ENCODE results near the gene GSG1L2. TPM values are rescaled to one million over a fixed set of nuclear protein-coding genes. Genes with fewer than 3 reads are reported as not detected.

GSG1L2 gene
- total RNA-seq, 1 donor from 2014 or later, result not detected

DNA sequence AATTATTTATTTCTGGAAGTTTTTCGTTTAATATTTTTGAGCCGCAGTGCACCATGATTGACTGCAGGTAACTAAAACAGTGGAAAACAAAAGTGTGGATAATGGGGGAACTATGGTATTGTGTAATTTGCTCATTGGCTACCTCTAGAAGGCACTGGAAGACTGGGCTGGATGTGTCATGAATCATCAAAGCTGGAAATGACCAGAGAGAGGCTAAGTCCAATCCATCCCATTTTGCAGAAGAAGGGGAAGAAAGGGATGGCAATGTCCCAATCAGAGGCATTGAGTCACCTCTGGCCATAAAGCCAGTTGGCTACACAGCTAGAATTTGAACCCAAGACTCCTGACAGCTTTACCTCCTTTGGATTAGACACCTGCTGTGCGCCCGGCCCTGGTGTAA lies 33.2 kb upstream of the GSG1L2 start:
- Histone ChIP-seq H3K9ac (no peak overlapping the region), H3F3A (ENCODE audit: low read depth) (no peaks in the 10 kb centered on the region), H3K27me3 (no peaks in the 10 kb centered on the region), H4K20me1 (ENCODE audit: low read depth) (no peaks in the 10 kb centered on the region), H3K4me3 (no peak overlapping the region), H3K4me1 (no peaks in the 10 kb centered on the region), H3K79me2 (ENCODE audit: low read depth) (no peaks in the 10 kb centered on the region), H3K36me3 (no peaks in the 10 kb centered on the region), H3K27ac (no peak overlapping the region), H3K9me3 (ENCODE audit: low read depth) (no peaks in the 10 kb centered on the region), H2AFZ (replicated peaks) (no peak overlapping the region), H3K4me2 (no peak overlapping the region)
- TF ChIP-seq, protein P1, sequence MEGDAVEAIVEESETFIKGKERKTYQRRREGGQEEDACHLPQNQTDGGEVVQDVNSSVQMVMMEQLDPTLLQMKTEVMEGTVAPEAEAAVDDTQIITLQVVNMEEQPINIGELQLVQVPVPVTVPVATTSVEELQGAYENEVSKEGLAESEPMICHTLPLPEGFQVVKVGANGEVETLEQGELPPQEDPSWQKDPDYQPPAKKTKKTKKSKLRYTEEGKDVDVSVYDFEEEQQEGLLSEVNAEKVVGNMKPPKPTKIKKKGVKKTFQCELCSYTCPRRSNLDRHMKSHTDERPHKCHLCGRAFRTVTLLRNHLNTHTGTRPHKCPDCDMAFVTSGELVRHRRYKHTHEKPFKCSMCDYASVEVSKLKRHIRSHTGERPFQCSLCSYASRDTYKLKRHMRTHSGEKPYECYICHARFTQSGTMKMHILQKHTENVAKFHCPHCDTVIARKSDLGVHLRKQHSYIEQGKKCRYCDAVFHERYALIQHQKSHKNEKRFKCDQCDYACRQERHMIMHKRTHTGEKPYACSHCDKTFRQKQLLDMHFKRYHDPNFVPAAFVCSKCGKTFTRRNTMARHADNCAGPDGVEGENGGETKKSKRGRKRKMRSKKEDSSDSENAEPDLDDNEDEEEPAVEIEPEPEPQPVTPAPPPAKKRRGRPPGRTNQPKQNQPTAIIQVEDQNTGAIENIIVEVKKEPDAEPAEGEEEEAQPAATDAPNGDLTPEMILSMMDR (IDR thresholded peaks at IDR 0.05), result no peak
- TF ChIP-seq EZH2phosphoT487 (IDR thresholded peaks at IDR 0.05) (no peak), EZH2 (IDR thresholded peaks at IDR 0.05) (no peak)
- Mint-ChIP-seq H3K9me3 (peaks cover 10% of the 10 kb centered on the region), H3K27ac (no peak overlapping the region), H3K4me3 (no peak overlapping the region), H3K36me3 (no peaks in the 10 kb centered on the region), H3K27me3 (ENCODE audit: insufficient read depth, low read depth) (peaks cover 4% of the 10 kb centered on the region), H3K4me1 (no peaks in the 10 kb centered on the region)
- no peak for DNase-seq (ENCODE audit: low spot score)

DNA sequence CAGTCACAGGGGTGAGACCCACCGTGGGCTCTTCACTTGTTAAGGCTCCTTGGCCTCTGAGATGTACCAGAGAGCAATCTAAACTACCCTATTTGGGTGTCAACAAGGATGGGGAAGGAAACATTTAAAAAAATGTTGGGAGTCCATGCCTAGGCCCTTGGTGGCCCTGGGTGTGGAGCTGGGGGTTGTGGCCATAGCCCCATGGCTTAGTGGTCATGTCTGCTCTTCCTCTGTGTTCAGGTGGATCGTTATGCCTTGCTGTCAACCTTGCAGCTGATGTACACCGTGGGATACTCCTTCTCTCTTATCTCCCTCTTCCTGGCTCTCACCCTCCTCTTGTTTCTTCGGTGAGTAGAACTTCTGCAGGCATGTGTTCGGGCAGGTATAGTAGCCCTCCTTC lies 32.4 kb upstream of the GSG1L2 start:
- Histone ChIP-seq H3K36me3 (no peaks in the 10 kb centered on the region), H3K4me3 (no peak overlapping the region), H3K4me1 (no peaks in the 10 kb centered on the region), H3K27me3 (no peaks in the 10 kb centered on the region), H4K20me1 (ENCODE audit: low read depth) (no peaks in the 10 kb centered on the region), H3F3A (ENCODE audit: low read depth) (no peaks in the 10 kb centered on the region), H3K79me2 (ENCODE audit: low read depth) (no peaks in the 10 kb centered on the region), H3K27ac (no peak overlapping the region), H3K4me2 (no peak overlapping the region), H3K9ac (no peak overlapping the region), H3K9me3 (ENCODE audit: low read depth) (no peaks in the 10 kb centered on the region), H2AFZ (replicated peaks) (no peak overlapping the region)
- Mint-ChIP-seq H3K36me3 (no peaks in the 10 kb centered on the region), H3K9me3 (peaks cover 10% of the 10 kb centered on the region), H3K27ac (no peak overlapping the region), H3K4me1 (no peaks in the 10 kb centered on the region), H3K4me3 (no peak overlapping the region), H3K27me3 (ENCODE audit: insufficient read depth, low read depth) (peaks cover 4% of the 10 kb centered on the region)
- TF ChIP-seq, protein P1 (IDR thresholded peaks at IDR 0.05), result no peak
- TF ChIP-seq EZH2 (IDR thresholded peaks at IDR 0.05), result no peak
- no peak for TF ChIP-seq EZH2phosphoT487 (IDR thresholded peaks at IDR 0.05)
- no peak for DNase-seq (ENCODE audit: low spot score)

DNA sequence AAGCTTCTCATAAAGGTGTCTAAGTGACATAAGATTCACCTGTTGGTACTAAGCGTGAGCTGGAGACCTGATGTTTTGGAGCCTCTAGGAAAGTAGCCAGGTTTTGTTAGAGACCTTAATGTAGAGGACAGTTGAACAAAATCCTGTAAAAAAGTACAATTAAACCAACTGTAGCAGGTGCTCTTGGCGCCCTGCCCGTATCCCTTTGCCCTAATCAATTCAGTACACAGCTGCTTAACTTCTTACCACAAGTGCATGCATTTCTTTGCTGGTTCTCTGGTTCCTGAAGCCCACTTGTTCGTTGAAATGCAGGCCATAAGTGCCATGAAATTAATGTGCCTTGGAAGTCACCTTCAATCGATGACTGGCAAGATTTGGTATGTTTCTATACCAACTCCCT lies 28.3 kb upstream of the GSG1L2 start:
- Histone ChIP-seq H3K36me3 (no peaks in the 10 kb centered on the region), H3K9me3 (ENCODE audit: low read depth) (no peaks in the 10 kb centered on the region), H3K9ac (no peak overlapping the region), H3K27me3 (no peaks in the 10 kb centered on the region), H2AFZ (replicated peaks) (no peak overlapping the region), H3K4me2 (no peak overlapping the region), H3K4me3 (no peak overlapping the region), H3K4me1 (no peaks in the 10 kb centered on the region), H3K79me2 (ENCODE audit: low read depth) (no peaks in the 10 kb centered on the region), H4K20me1 (ENCODE audit: low read depth) (no peaks in the 10 kb centered on the region), H3K27ac (no peak overlapping the region), H3F3A (ENCODE audit: low read depth) (no peaks in the 10 kb centered on the region)
- H3K36me3 Mint-ChIP-seq, result no peaks in the 10 kb centered on the region
- TF ChIP-seq, protein P1 (IDR thresholded peaks at IDR 0.05), result no peak
- TF ChIP-seq EZH2 (IDR thresholded peaks at IDR 0.05), result no peak
- no peak for TF ChIP-seq EZH2phosphoT487 (IDR thresholded peaks at IDR 0.05)
- no peak overlapping the region for H3K4me3 Mint-ChIP-seq
- H3K27me3 Mint-ChIP-seq (ENCODE audit: insufficient read depth, low read depth), result peaks cover 4% of the 10 kb centered on the region
- peaks cover 8% of the 10 kb centered on the region for H3K9me3 Mint-ChIP-seq
- no peaks in the 10 kb centered on the region for H3K4me1 Mint-ChIP-seq
- H3K27ac Mint-ChIP-seq, result no peak overlapping the region
- DNase-seq (ENCODE audit: low spot score), result no peak

All from neural progenitor cell (in vitro differentiated cells).